Stimulated activated naive CD8-positive, alpha-beta T cell treated with anti-CD3 and anti-CD28 coated beads, Interleukin-15, Interleukin-2, amounts not matched to agents 100 U/mL and 50 U/mL, for 24 hours (primary cell): Measurements from ENCODE around the gene SYVN1.
"Not testable (repeated sequence)": the region's sequence is repeated elsewhere in the genome, so short reads cannot be mapped to it uniquely, and the experiment has no call there.

Source experiments
- ATAC-seq: fragments of 150-1000 bp; cut with Tn5 transposase; one replicate; pipeline ENCODE4 v1.10.0; 2021
- DNase-seq: peaks from one replicate; pipeline ENCODE4 v3.0.0; 2021

SYVN1 gene

GRCh38 chr11:65151331-65151899, 17.1 kb upstream of the SYVN1 start:
- ATAC-seq (no peak), DNase-seq (no peak)

- DNase-seq = peak; percentile 52
- ATAC-seq = peak; percentile 85
These were observed 16.4 kb upstream of the SYVN1 start for GRCh38 chr11:65150509-65151299.

GRCh38 chr11:65150131-65150508, 15.8 kb upstream of the SYVN1 start:
- DNase-seq, ATAC-seq: not testable (repeated sequence)

- ATAC-seq (no peak), DNase-seq (no peak)
These were observed 14.3 kb upstream of the SYVN1 start for GRCh38 chr11:65148657-65149056.

- ATAC-seq = no peak
These were observed 13.2 kb upstream of the SYVN1 start for GRCh38 chr11:65147352-65148075.

GRCh38 chr11:65141896-65142494, 7.7 kb upstream of the SYVN1 start:
- ATAC-seq = no peak
- DNase-seq = no peak

More at GRCh38 chr11:65147352-65148075, 13.2 kb upstream of the SYVN1 start:
- no peak for DNase-seq

- no peak for ATAC-seq
These were observed 2.3 kb upstream of the SYVN1 start for GRCh38 chr11:65136515-65137096.

GRCh38 chr11:65135633-65136145, 1.4 kb upstream of the SYVN1 start:
- DNase-seq (no peak), ATAC-seq (no peak)

More at GRCh38 chr11:65136515-65137096, 2.3 kb upstream of the SYVN1 start:
- DNase-seq = no peak

GRCh38 chr11:65134952-65135632, 773 bp upstream of the SYVN1 start:
- DNase-seq (peak; percentile 81), ATAC-seq (peak; percentile 86)

- DNase-seq = peak; percentile 13
- no peak for ATAC-seq
These were observed 595 bp downstream of the SYVN1 start for GRCh38 chr11:65133724-65134123.

GRCh38 chr11:65132988-65133700, 1.2 kb downstream of the SYVN1 start:
- DNase-seq = peak; percentile 74
- ATAC-seq = no peak

- ATAC-seq (no peak), DNase-seq (peak; percentile 20)
These were observed 1.9 kb downstream of the SYVN1 start for GRCh38 chr11:65132238-65132987.

- DNase-seq (no peak), ATAC-seq (no peak)
These were observed 2.5 kb downstream of the SYVN1 start for GRCh38 chr11:65131895-65132237.

- DNase-seq = no peak
- ATAC-seq = no peak
These were observed 2.9 kb downstream of the SYVN1 start for GRCh38 chr11:65131417-65131776.

- DNase-seq (no peak), ATAC-seq (no peak)
These were observed 3.5 kb downstream of the SYVN1 start for GRCh38 chr11:65130631-65131416.

GRCh38 chr11:65129649-65130441, 4.5 kb downstream of the SYVN1 start:
- DNase-seq (no peak), ATAC-seq (no peak)

- ATAC-seq (no peak), DNase-seq (no peak)
These were observed 5.9 kb downstream of the SYVN1 start for GRCh38 chr11:65128182-65129145.
